ENCODE measurements around the gene PC.

The PC gene

GRCh38 chr11:66919923-66920322 lies 38.3 kb downstream of the PC start:
- in situ Hi-C loops (cut with HindIII; ENCODE audit: low pct_ligation_motif_present, low pct_unique_long_range_greater_than_20kb, low sequenced_read_pairs), result no loop called here
- DNase-seq, result no peak

- in situ Hi-C loops (cut with HindIII; ENCODE audit: low pct_ligation_motif_present, low pct_unique_long_range_greater_than_20kb, low sequenced_read_pairs), result no loop called here
- DNase-seq, result no peak
These were observed 39.4 kb downstream of the PC start for GRCh38 chr11:66918741-66919140.

GRCh38 chr11:66915866-66916265 lies 42.3 kb downstream of the PC start:
- in situ Hi-C loops (cut with HindIII; ENCODE audit: low pct_ligation_motif_present, low pct_unique_long_range_greater_than_20kb, low sequenced_read_pairs), result no loop called here
- no peak for DNase-seq

GRCh38 chr11:66915046-66915832 lies 42.9 kb downstream of the PC start:
- no peak for DNase-seq
- in situ Hi-C loops (cut with HindIII; ENCODE audit: low pct_ligation_motif_present, low pct_unique_long_range_greater_than_20kb, low sequenced_read_pairs), result no loop called here

- in situ Hi-C loops (cut with HindIII; ENCODE audit: low pct_ligation_motif_present, low pct_unique_long_range_greater_than_20kb, low sequenced_read_pairs), result no loop called here
- DNase-seq, result no peak
These were observed 43.7 kb downstream of the PC start for GRCh38 chr11:66914505-66914904.

- in situ Hi-C loops (cut with HindIII; ENCODE audit: low pct_ligation_motif_present, low pct_unique_long_range_greater_than_20kb, low sequenced_read_pairs), result no loop called here
- DNase-seq, result no peak
These were observed 45.3 kb downstream of the PC start for GRCh38 chr11:66912911-66913310.

- DNase-seq, result no peak
- in situ Hi-C loops (cut with HindIII; ENCODE audit: low pct_ligation_motif_present, low pct_unique_long_range_greater_than_20kb, low sequenced_read_pairs), result no loop called here
These were observed 45.8 kb downstream of the PC start for GRCh38 chr11:66912361-66912760.

GRCh38 chr11:66910669-66911068 lies 47.5 kb downstream of the PC start:
- no peak for DNase-seq
- in situ Hi-C loops (cut with HindIII; ENCODE audit: low pct_ligation_motif_present, low pct_unique_long_range_greater_than_20kb, low sequenced_read_pairs), result no loop called here

GRCh38 chr11:66910016-66910415 lies 48.2 kb downstream of the PC start:
- DNase-seq, result no peak
- in situ Hi-C loops (cut with HindIII; ENCODE audit: low pct_ligation_motif_present, low pct_unique_long_range_greater_than_20kb, low sequenced_read_pairs), result no loop called here

- in situ Hi-C loops (cut with HindIII; ENCODE audit: low pct_ligation_motif_present, low pct_unique_long_range_greater_than_20kb, low sequenced_read_pairs), result no loop called here
- no peak for DNase-seq
These were observed 49.0 kb downstream of the PC start for GRCh38 chr11:66909181-66909580.

- no peak for DNase-seq
- in situ Hi-C loops (cut with HindIII; ENCODE audit: low pct_ligation_motif_present, low pct_unique_long_range_greater_than_20kb, low sequenced_read_pairs), result no loop called here
These were observed 50.2 kb downstream of the PC start for GRCh38 chr11:66907751-66908630.

- in situ Hi-C loops (cut with HindIII; ENCODE audit: low pct_ligation_motif_present, low pct_unique_long_range_greater_than_20kb, low sequenced_read_pairs), result no loop called here
- DNase-seq, result no peak
These were observed 52.0 kb downstream of the PC start for GRCh38 chr11:66906061-66906733.

- in situ Hi-C loops (cut with HindIII; ENCODE audit: low pct_ligation_motif_present, low pct_unique_long_range_greater_than_20kb, low sequenced_read_pairs), result no loop called here
- no peak for DNase-seq
These were observed 52.6 kb downstream of the PC start for GRCh38 chr11:66905631-66906030.

GRCh38 chr11:66904981-66905521 lies 53.1 kb downstream of the PC start:
- DNase-seq, result no peak
- in situ Hi-C loops (cut with HindIII; ENCODE audit: low pct_ligation_motif_present, low pct_unique_long_range_greater_than_20kb, low sequenced_read_pairs), result no loop called here

- no peak for DNase-seq
- in situ Hi-C loops (cut with HindIII; ENCODE audit: low pct_ligation_motif_present, low pct_unique_long_range_greater_than_20kb, low sequenced_read_pairs), result no loop called here
These were observed 53.6 kb downstream of the PC start for GRCh38 chr11:66904561-66904960.

GRCh38 chr11:66904055-66904454 lies 54.1 kb downstream of the PC start:
- no peak for DNase-seq

GRCh38 chr11:66902486-66903177 lies 55.6 kb downstream of the PC start:
- in situ Hi-C loops (cut with HindIII; ENCODE audit: low pct_ligation_motif_present, low pct_unique_long_range_greater_than_20kb, low sequenced_read_pairs), result no loop called here
- DNase-seq, result no peak

More at GRCh38 chr11:66904055-66904454, 54.1 kb downstream of the PC start:
- in situ Hi-C loops (cut with HindIII; ENCODE audit: low pct_ligation_motif_present, low pct_unique_long_range_greater_than_20kb, low sequenced_read_pairs), result no loop called here

- in situ Hi-C loops (cut with HindIII; ENCODE audit: low pct_ligation_motif_present, low pct_unique_long_range_greater_than_20kb, low sequenced_read_pairs), result no loop called here
- no peak for DNase-seq
These were observed 56.2 kb downstream of the PC start for GRCh38 chr11:66901964-66902390.

Measured in ACHN (cell line).